ENCODE data around the gene CPEB3.

- TF ChIP-seq CTCF (conservative IDR thresholded peaks at IDR 0.05 in 1 of 2, IDR thresholded peaks at IDR 0.05 in 1 of 2; ENCODE audit: low read depth in 1 of 2, low read length in 2 of 2) (no peak), EZH2 (IDR thresholded peaks at IDR 0.05; ENCODE audit: low read length, missing control alignments) (no peak)
These were observed 243.7 kb downstream of the CPEB3 start for GRCh38 chr10:92047215-92047614.
